ENCODE measurements around the gene POU6F1. TPM values are rescaled to one million over a fixed set of nuclear protein-coding genes. Genes with fewer than 3 reads are reported as not detected.
"Not testable (repeated sequence)": the region's sequence is repeated elsewhere in the genome, so short reads cannot be mapped to it uniquely, and the experiment has no call there.

POU6F1 gene
- total RNA-seq, 2 experiments from 2014 or later, result 3.6 to 5.4 TPM

GRCh38 chr12:51242876-51243275 lies 25.0 kb upstream of the POU6F1 start:
- Mint-ChIP-seq H3K27ac (peak overlapping the region; percentile 43), H3K36me3 (peaks cover 45% of the 10 kb centered on the region), H3K4me1 (peaks cover 59% of the 10 kb centered on the region), H3K9me3 (ENCODE audit: low read depth) (no peaks in the 10 kb centered on the region), H3K27me3 (no peaks in the 10 kb centered on the region), H3K4me3 (no peak overlapping the region)
- CTCF ChIA-PET, result interaction anchor here (3.8 kb wide), 1 partner anchor 10 kb away, joined by 11 read pairs; no protein-coding TSS in a partner anchor
- no peak for ATAC-seq
- DNase-seq, result no peak

GRCh38 chr12:51242120-51242519 lies 24.3 kb upstream of the POU6F1 start:
- CTCF ChIA-PET, result interaction anchor here (3.8 kb wide), 1 partner anchor 11 kb away, joined by 11 read pairs; no protein-coding TSS in a partner anchor
- Mint-ChIP-seq H3K4me1 (peaks cover 54% of the 10 kb centered on the region), H3K9me3 (ENCODE audit: low read depth) (no peaks in the 10 kb centered on the region), H3K36me3 (peaks cover 45% of the 10 kb centered on the region), H3K27me3 (no peaks in the 10 kb centered on the region), H3K4me3 (no peak overlapping the region), H3K27ac (no peak overlapping the region)
- no peak for ATAC-seq
- DNase-seq, result no peak

DNA sequence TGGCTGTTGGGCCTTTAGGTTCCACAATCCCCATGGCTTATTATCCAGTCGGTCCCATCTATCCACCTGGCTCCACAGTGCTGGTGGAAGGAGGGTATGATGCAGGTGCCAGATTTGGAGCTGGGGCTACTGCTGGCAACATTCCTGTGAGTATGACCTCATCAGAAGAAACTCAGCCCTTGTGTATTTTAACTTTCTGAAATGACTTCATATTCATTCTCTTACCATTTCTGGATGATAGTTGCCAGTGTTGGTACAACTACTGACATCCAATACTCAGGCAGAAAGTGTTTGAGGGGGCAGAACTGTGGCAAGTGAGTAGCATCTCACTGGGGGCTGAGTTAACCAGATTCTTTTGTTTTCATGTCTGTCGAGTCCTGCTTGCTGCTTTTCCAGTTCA lies 23.1 kb upstream of the POU6F1 start:
- DNase-seq, result no peak
- Mint-ChIP-seq H3K4me1 (peaks cover 43% of the 10 kb centered on the region), H3K27me3 (no peaks in the 10 kb centered on the region)

DNA sequence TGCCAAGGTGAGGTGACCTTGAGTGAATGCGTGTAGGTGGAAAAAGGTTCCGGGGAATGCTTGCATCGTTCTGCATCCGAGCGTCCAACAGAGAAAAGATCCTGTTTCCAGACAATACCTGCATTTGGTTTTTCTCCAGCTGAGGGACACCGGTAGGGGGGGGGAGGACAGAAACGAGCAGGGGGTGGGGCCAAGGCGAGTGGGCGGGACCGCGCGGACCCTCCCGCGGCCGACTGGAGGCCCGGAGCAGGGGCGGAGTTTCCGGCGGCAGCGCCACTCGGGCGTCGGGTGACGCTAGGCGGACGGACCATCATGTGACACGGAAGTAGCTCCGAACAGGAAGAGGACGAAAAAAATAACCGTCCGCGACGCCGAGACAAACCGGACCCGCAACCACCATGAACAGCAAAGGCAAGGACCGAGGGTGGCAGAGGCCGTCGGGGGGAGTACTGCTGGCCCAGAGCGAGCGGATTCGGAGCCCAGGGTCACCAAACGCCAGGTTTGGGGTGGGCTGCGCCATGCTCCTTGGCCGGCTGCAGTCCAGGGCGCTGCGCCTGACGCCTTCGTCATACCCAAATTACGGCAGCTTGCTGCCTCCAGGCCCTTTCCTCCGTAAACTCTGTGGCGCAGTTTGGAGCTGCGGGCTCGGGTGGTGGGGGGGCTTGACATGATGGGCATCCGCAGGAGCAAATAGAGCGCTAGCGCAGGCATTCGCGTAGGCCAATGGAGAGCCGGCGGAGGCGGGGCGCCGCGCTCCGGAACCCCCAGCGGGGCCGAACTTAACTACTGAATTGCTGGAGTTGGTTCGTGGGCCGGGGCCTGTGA lies 20.9 kb upstream of the POU6F1 start, which contains the start of gene DAZAP2:
Gene DAZAP2 (plus strand): TSS at position 317 of the 825 bp plus-strand sequence. CDS start 82 bp downstream, at position 399.
- DNase-seq (peak; percentile 98), ATAC-seq (peak; percentile 96)
- H3K4me3 Mint-ChIP-seq, result peak within 1 kb of the TSS; percentile 91
- peaks cover 34% of the 10 kb centered on the region for H3K36me3 Mint-ChIP-seq
- H3K9me3 Mint-ChIP-seq (ENCODE audit: low read depth), result no peaks in the 10 kb centered on the region
- H3K27ac Mint-ChIP-seq, result peak within 1 kb of the TSS; percentile 98
- peaks cover 35% of the 10 kb centered on the region for H3K4me1 Mint-ChIP-seq
- CTCF ChIA-PET, result interaction anchor here (1.0 to 2.3 kb wide), 12 partner anchors 9 to 474 kb away, joined by 3 to 19 read pairs (median 4); partner anchors contain the start of genes ATF1, POU6F1 and SLC11A2
- no peaks in the 10 kb centered on the region for H3K27me3 Mint-ChIP-seq

More for the DNA sequence above, 23.1 kb upstream of the POU6F1 start:
- Mint-ChIP-seq H3K9me3 (ENCODE audit: low read depth) (no peaks in the 10 kb centered on the region), H3K36me3 (peaks cover 40% of the 10 kb centered on the region), H3K27ac (peak overlapping the region; percentile 37), H3K4me3 (peak overlapping the region; percentile 91)
- CTCF ChIA-PET, result interaction anchor here (1.0 to 3.8 kb wide), 3 partner anchors 12 to 100 kb away, joined by 3 to 11 read pairs (median 6); no protein-coding TSS in a partner anchor
- no peak for ATAC-seq

- H3K27me3 Mint-ChIP-seq, result no peaks in the 10 kb centered on the region
- CTCF ChIA-PET, result interaction anchor here (1.0 to 2.3 kb wide), 10 partner anchors 9 to 474 kb away, joined by 3 to 19 read pairs (median 4); partner anchors contain the start of genes ATF1, POU6F1 and SLC11A2
- peak overlapping the region; percentile 98 for H3K27ac Mint-ChIP-seq
- peaks cover 34% of the 10 kb centered on the region for H3K4me1 Mint-ChIP-seq
- no peaks in the 10 kb centered on the region for H3K9me3 Mint-ChIP-seq (ENCODE audit: low read depth)
- DNase-seq, result no peak
- peak overlapping the region; percentile 91 for H3K4me3 Mint-ChIP-seq
- peaks cover 32% of the 10 kb centered on the region for H3K36me3 Mint-ChIP-seq
- peak; percentile 3 for ATAC-seq
These were observed 20.2 kb upstream of the POU6F1 start for GRCh38 chr12:51238037-51238509.

DNA sequence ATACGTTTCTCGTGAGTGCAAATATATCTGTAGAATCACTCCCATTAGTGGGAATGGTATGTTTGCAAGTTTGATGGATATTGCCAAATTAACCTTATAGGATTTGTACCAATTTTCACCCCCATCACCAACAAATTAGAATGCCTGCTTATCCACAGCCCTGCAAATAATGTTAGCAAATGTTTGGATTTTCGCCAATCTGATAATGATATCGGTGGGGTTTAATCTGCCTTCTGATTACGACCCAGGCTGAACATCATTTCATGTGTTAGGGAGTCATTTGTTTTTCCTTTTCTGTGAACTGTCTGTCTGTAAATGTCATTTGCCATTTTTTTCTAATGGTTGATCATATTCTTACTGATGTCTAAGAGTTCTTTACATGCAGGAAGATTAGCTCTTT lies 16.7 kb upstream of the POU6F1 start:
- H3K9me3 Mint-ChIP-seq (ENCODE audit: low read depth), result no peaks in the 10 kb centered on the region
- DNase-seq (no peak), ATAC-seq (no peak)
- H3K4me3 Mint-ChIP-seq, result no peak overlapping the region
- peaks cover 2% of the 10 kb centered on the region for H3K36me3 Mint-ChIP-seq
- H3K27ac Mint-ChIP-seq, result no peak overlapping the region
- H3K27me3 Mint-ChIP-seq, result peaks cover 2% of the 10 kb centered on the region
- CTCF ChIA-PET, result no interaction called here
- peaks cover 9% of the 10 kb centered on the region for H3K4me1 Mint-ChIP-seq

GRCh38 chr12:51232642-51233041 lies 14.8 kb upstream of the POU6F1 start:
- CTCF ChIA-PET, result no interaction called here
- no peak for ATAC-seq
- H3K4me3 Mint-ChIP-seq, result no peak overlapping the region
- peaks cover 2% of the 10 kb centered on the region for H3K27me3 Mint-ChIP-seq
- no peaks in the 10 kb centered on the region for H3K36me3 Mint-ChIP-seq
- H3K4me1 Mint-ChIP-seq, result peaks cover 2% of the 10 kb centered on the region
- H3K27ac Mint-ChIP-seq, result no peak overlapping the region
- H3K9me3 Mint-ChIP-seq (ENCODE audit: low read depth), result no peaks in the 10 kb centered on the region
- no peak for DNase-seq

DNA sequence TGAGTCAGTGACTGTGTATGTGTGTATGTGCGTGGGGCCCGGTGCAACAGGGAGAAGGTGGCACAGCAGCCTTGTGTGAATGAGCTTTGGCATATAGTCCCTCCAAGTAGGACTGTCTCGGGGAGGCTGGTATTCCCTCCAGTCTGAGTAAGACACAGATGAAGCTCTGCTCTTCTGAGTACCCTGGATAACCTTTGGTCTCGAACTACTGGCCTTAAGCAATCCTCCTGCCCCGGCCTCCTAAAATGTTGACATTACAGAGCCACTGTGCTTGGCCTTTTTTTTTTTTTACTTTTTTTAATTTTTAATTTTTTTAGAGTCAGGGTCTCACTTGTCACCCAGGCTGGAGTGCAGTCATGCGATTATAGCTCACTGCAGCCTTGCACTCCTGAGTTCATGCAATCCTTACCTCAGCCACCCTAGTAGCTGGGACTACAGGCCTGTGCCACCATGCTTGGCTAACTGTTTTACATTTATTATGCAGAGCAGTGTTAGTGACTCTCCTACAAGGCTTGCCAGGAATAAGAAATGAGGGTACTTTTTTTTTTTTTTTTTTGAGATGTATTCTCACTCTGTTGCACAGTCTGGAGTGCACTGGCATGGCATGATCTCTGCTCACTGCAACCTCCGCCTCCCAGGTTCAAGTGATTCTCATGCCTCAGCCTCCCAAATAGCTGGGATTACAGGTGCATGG lies 11.4 kb upstream of the POU6F1 start:
- H3K27ac Mint-ChIP-seq, result no peak overlapping the region
- DNase-seq, result no peak
- no peaks in the 10 kb centered on the region for H3K9me3 Mint-ChIP-seq (ENCODE audit: low read depth)

GRCh38 chr12:51227962-51228361 lies 10.1 kb upstream of the POU6F1 start:
- Mint-ChIP-seq H3K27ac (no peak overlapping the region), H3K4me3 (no peak overlapping the region), H3K4me1 (peaks cover 2% of the 10 kb centered on the region), H3K36me3 (no peaks in the 10 kb centered on the region), H3K9me3 (ENCODE audit: low read depth) (no peaks in the 10 kb centered on the region), H3K27me3 (peaks cover 2% of the 10 kb centered on the region)
- DNase-seq (no peak), ATAC-seq (no peak)
- CTCF ChIA-PET, result no interaction called here

More for the DNA sequence above, 11.4 kb upstream of the POU6F1 start:
- Mint-ChIP-seq H3K4me1 (peaks cover 2% of the 10 kb centered on the region), H3K4me3 (no peak overlapping the region), H3K27me3 (peaks cover 2% of the 10 kb centered on the region), H3K36me3 (no peaks in the 10 kb centered on the region)
- CTCF ChIA-PET, result interaction anchor here (1.0 to 2.9 kb wide), 3 partner anchors 9 to 591 kb away, joined by 3 to 13 read pairs (median 3); partner anchors contain the start of genes DAZAP2 and POU6F1
- ATAC-seq, result no peak

- H3K4me3 Mint-ChIP-seq; CTCF ChIA-PET; DNase-seq; H3K27me3 Mint-ChIP-seq; H3K27ac Mint-ChIP-seq; H3K36me3 Mint-ChIP-seq; H3K9me3 Mint-ChIP-seq (ENCODE audit: low read depth); H3K4me1 Mint-ChIP-seq; ATAC-seq: not testable (repeated sequence)
These were observed 9.2 kb upstream of the POU6F1 start for GRCh38 chr12:51227112-51227511.

DNA sequence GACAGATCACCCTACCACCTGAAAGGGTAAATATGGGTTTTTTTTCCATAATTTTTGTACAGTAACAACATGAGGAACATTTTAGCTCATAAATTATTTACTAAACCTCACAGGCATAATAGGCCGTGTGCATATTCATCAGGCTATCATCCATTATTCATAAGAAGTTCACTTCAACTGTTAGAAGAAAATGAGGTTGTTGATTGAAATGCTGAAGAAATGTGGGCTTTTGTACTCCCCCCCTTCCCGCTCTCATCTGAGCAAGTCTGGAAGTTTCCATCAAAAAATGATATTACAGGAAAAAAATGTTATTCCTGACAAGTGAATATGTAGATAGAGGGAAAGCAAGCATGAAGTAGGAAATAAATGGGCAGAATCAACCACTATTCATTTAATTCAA lies 7.9 kb upstream of the POU6F1 start:
- Mint-ChIP-seq H3K4me1 (no peaks in the 10 kb centered on the region), H3K9me3 (ENCODE audit: low read depth) (no peaks in the 10 kb centered on the region), H3K27ac (no peak overlapping the region), H3K4me3 (no peak overlapping the region), H3K27me3 (no peaks in the 10 kb centered on the region), H3K36me3 (no peaks in the 10 kb centered on the region)
- no peak for ATAC-seq
- CTCF ChIA-PET, result interaction anchor here (1.4 kb wide), 1 partner anchor 10 kb away, joined by 4 read pairs; no protein-coding TSS in a partner anchor
- no peak for DNase-seq

GRCh38 chr12:51225234-51225633 lies 7.4 kb upstream of the POU6F1 start:
- no peaks in the 10 kb centered on the region for H3K4me1 Mint-ChIP-seq
- no peaks in the 10 kb centered on the region for H3K9me3 Mint-ChIP-seq (ENCODE audit: low read depth)
- H3K27ac Mint-ChIP-seq, result no peak overlapping the region
- no peak overlapping the region for H3K4me3 Mint-ChIP-seq
- H3K36me3 Mint-ChIP-seq, result no peaks in the 10 kb centered on the region
- CTCF ChIA-PET, result interaction anchor here (1.4 kb wide), 1 partner anchor 9 kb away, joined by 4 read pairs; no protein-coding TSS in a partner anchor
- no peaks in the 10 kb centered on the region for H3K27me3 Mint-ChIP-seq
- DNase-seq (no peak), ATAC-seq (no peak)

- Mint-ChIP-seq H3K9me3 (ENCODE audit: low read depth) (no peaks in the 10 kb centered on the region), H3K4me3 (no peak overlapping the region), H3K27ac (no peak overlapping the region), H3K4me1 (no peaks in the 10 kb centered on the region), H3K36me3 (no peaks in the 10 kb centered on the region), H3K27me3 (no peaks in the 10 kb centered on the region)
- CTCF ChIA-PET, result no interaction called here
- no peak for ATAC-seq
- no peak for DNase-seq
These were observed 6.8 kb upstream of the POU6F1 start for GRCh38 chr12:51224625-51225024.
